HepG2 (cell line): ENCODE results near the gene ADAMTS13. TPM values are rescaled to one million over a fixed set of nuclear protein-coding genes. Genes with fewer than 3 reads are reported as not detected.
A peak's percentile ranks its signal among the peaks of the same experiment; 100 is the strongest.

Experiments used
- ASH2L ChIP-seq: fragments of 300-600, 200-600 bp; sonication (generic); IDR thresholded peaks from 2 replicates; pipeline ENCODE4 v1.7.0; 2017; ENCODE audit warnings: low read depth, mild to moderate bottlenecking, moderate library complexity, mixed read lengths, low read length; ENCODE audit not compliant: insufficient read length
- ATF7-NPFF ChIP-seq: sonication (generic); formaldehyde crosslinking; IDR thresholded peaks from 2 replicates; pipeline ENCODE4 v1.8.1; 2023; ENCODE audit warnings: mild to moderate bottlenecking, low read depth, missing genetic modification reagents, moderate library complexity
- ATRX ChIP-seq: sonication (generic); formaldehyde crosslinking; IDR thresholded peaks from 2 replicates; pipeline ENCODE4 v1.4.0; 2020; ENCODE audit warnings: missing genetic modification reagents, borderline replicate concordance
- BORCS8-MEF2B ChIP-seq: sonication (generic); formaldehyde crosslinking; IDR thresholded peaks from 2 replicates; pipeline ENCODE4 v1.8.0; 2022; ENCODE audit warnings: mild to moderate bottlenecking, missing genetic modification reagents
- CHCHD3 ChIP-seq: sonication (generic); formaldehyde crosslinking; IDR thresholded peaks from 2 replicates; pipeline ENCODE4 v1.8.0; 2022; ENCODE audit warnings: mild to moderate bottlenecking, missing genetic modification reagents, moderate library complexity
- EP300 ChIP-seq, 3 experiments: sonication (generic) in 1 of 3; formaldehyde crosslinking in 1 of 3; IDR thresholded peaks; 2 replicates each; pipeline versions ENCODE4 v1.5.1 to v1.6.1; 2011 to 2020; ENCODE audit warnings: low read depth in 2 of 3, low read length in 2 of 3, borderline replicate concordance in 1 of 3, improper control_type of control experiment in 1 of 3, mild to moderate bottlenecking in 1 of 3, missing genetic modification reagents in 1 of 3, moderate library complexity in 1 of 3
- GABPB1 ChIP-seq: IDR thresholded peaks from 2 replicates; pipeline ENCODE4 v1.6.1; 2016; ENCODE audit warnings: mild to moderate bottlenecking, missing genetic modification reagents, moderate library complexity, missing compliant biosample characterization
- HDAC2 ChIP-seq: sonication (generic); formaldehyde crosslinking; IDR thresholded peaks from 2 replicates; pipeline ENCODE4 v1.4.0; 2020; ENCODE audit warnings: missing genetic modification reagents
- IKZF1 ChIP-seq: fragments of 450-650 bp; IDR thresholded peaks from 2 replicates; pipeline ENCODE4 v1.7.1; 2016
- IKZF4 ChIP-seq: sonication (generic); formaldehyde crosslinking; IDR thresholded peaks from 2 replicates; pipeline ENCODE4 v1.5.1; 2020; ENCODE audit warnings: borderline replicate concordance, mild to moderate bottlenecking, low read depth, missing genetic modification reagents; ENCODE audit errors: not compliant biosample characterization
- KDM6A ChIP-seq: IDR thresholded peaks from 2 replicates; pipeline ENCODE4 v1.6.1; 2016; ENCODE audit warnings: low read depth
- MAFG ChIP-seq: sonication (generic); formaldehyde crosslinking; IDR thresholded peaks from 2 replicates; pipeline ENCODE4 v1.5.1; 2020; ENCODE audit warnings: mild to moderate bottlenecking, missing genetic modification reagents
- MXI1 ChIP-seq: IDR thresholded peaks from 3 replicates; pipeline ENCODE4 v1.6.1; 2012; ENCODE audit warnings: low read depth, low read length, inconsistent platforms, borderline replicate concordance
- RARA ChIP-seq: IDR thresholded peaks from 2 replicates; pipeline ENCODE4 v1.6.1; 2016; ENCODE audit warnings: missing genetic modification reagents, missing compliant biosample characterization
- SRF ChIP-seq: IDR thresholded peaks from 2 replicates; pipeline ENCODE4 v1.6.1; 2011; ENCODE audit warnings: mild to moderate bottlenecking, low read depth, low read length, moderate library complexity
- ZFX ChIP-seq: sonication (generic); formaldehyde crosslinking; IDR thresholded peaks from 2 replicates; pipeline ENCODE4 v1.4.0; 2020; ENCODE audit warnings: mild to moderate bottlenecking, low read depth, missing genetic modification reagents, moderate library complexity
- ZMYM4 ChIP-seq: sonication (generic); formaldehyde crosslinking; IDR thresholded peaks from 2 replicates; pipeline ENCODE4 v1.8.1; 2023; ENCODE audit warnings: mild to moderate bottlenecking, missing genetic modification reagents
- ZNF230 ChIP-seq: sonication (generic); formaldehyde crosslinking; IDR thresholded peaks from 2 replicates; pipeline ENCODE4 v1.4.0; 2020; ENCODE audit warnings: mild to moderate bottlenecking, missing genetic modification reagents
- ZNF619 ChIP-seq: sonication (generic); formaldehyde crosslinking; IDR thresholded peaks from 2 replicates; pipeline ENCODE4 v1.4.0; 2020; ENCODE audit warnings: mild to moderate bottlenecking, missing genetic modification reagents
- polyA plus RNA-seq, 8 experiments: library from polyadenylated mRNA; depleted of rRNA in 3 of 8; stranded (reverse) in 7 of 8; unstranded in 1 of 8; fragments of >200 nt; fragmentation: Illumina TruSeq in 4 of 8; extraction: Trizol in 4 of 8; gene quantifications; 2 replicates each; pipeline versions ENCODE4 v1.2.1 to v1.2.3, GENCODE V29; 2011 to 2016; ENCODE audit warnings: low read depth in 4 of 8, missing spikeins in 1 of 8, mixed read lengths in 1 of 8; ENCODE audit not compliant: insufficient read depth in 1 of 8
- total RNA-seq, 5 experiments: library from RNA; depleted of rRNA; stranded (reverse); fragments of >200 nt; fragmentation: Illumina TruSeq; extraction: Trizol; gene quantifications; 2 replicates each; pipeline ENCODE4 v1.2.3, GENCODE V29; 2016; ENCODE audit warnings: low read depth in 1 of 5
- TF ChIP-seq, protein P1 (sequence below): sonication (generic); formaldehyde crosslinking; IDR thresholded peaks from 2 replicates; pipeline ENCODE4 v1.4.0; 2020; ENCODE audit warnings: missing genetic modification reagents, borderline replicate concordance
- TF ChIP-seq, protein P2 (sequence below): sonication (generic); formaldehyde crosslinking; IDR thresholded peaks from 2 replicates; pipeline ENCODE4 v1.4.0; 2020; ENCODE audit warnings: missing genetic modification reagents; ENCODE audit errors: not compliant biosample characterization
- TF ChIP-seq, protein P3 (sequence below): sonication (generic); formaldehyde crosslinking; IDR thresholded peaks from 2 replicates; pipeline ENCODE4 v1.5.0; 2020; ENCODE audit warnings: missing genetic modification reagents
- TF ChIP-seq, protein P4 (sequence below): sonication (generic); formaldehyde crosslinking; IDR thresholded peaks from 2 replicates; pipeline ENCODE4 v1.5.1; 2020; ENCODE audit warnings: mild to moderate bottlenecking, missing genetic modification reagents, moderate library complexity

ADAMTS13 gene
- total and polyA plus RNA-seq, 2 of the 13 experiments (the other 11 are each of a cell fraction or from before 2014, with no cell fraction given) = 0.91 to 4.5 TPM

DNA sequence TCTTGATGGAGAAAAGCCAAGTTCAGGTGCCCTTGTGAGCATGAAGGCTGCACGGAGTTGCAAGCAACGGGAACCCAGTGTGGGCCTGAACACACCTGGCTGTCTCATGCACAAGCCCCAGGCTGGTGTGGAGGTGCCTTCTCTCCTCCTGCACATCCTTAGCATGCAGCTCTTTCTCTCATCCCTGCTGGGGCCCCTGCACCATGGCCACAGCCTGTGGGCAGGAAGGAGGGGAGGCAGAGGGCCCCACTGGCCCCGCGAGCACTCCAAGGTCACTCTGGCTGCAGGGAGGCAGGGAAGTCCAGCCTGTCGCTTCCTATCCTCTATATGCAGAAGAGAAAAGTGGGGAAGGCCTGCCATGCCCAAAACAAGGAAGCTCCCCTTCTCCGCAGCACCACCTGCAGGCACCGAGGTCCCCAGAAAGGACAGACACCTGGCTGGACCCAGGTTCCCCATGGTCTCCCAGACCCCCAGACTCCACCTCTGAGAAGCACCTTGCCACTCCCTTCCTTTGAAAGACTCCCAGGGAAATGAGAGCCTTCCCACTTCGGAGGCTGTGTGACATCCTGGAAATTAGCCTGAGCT is 27.4 kb upstream of the ADAMTS13 start (continued):
- TF ChIP-seq EP300 (IDR thresholded peaks at IDR 0.05; ENCODE audit: low read depth in 2 of 2, low read length in 2 of 2) (peak in 1 of 2 experiments; percentile 29; a peak in 1 of 4 replicates), EP300 (CRISPR knock-in tag; IDR thresholded peaks at IDR 0.05; ENCODE audit: borderline replicate concordance) (no peak), ATF7-NPFF (CRISPR knock-in tag) (no peak), KDM6A (CRISPR knock-in tag) (0 out of 2 replicates have a peak, but pooled peaks have one; percentile 49), ASH2L (no peak), GABPB1 (peak; percentile 61), HDAC2 (0 out of 2 replicates have a peak, but pooled peaks have one; percentile 21), IKZF1 (no peak), BORCS8-MEF2B (CRISPR knock-in tag) (no peak), MAFG (CRISPR knock-in tag) (no peak), MXI1 (no peak), ZNF230 (no peak), ZFX (CRISPR knock-in tag) (peak; percentile 32; the same call in 1 of the 2 replicates), ATRX (CRISPR knock-in tag) (no peak), SRF (no peak), CHCHD3 (CRISPR knock-in tag) (no peak), ZMYM4 (CRISPR knock-in tag) (no peak), RARA (CRISPR knock-in tag) (peak; percentile 28; the same call in 1 of the 2 replicates), IKZF4 (CRISPR knock-in tag) (no peak), ZNF619 (CRISPR knock-in tag) (no peak)
- TF ChIP-seq, protein P1, sequence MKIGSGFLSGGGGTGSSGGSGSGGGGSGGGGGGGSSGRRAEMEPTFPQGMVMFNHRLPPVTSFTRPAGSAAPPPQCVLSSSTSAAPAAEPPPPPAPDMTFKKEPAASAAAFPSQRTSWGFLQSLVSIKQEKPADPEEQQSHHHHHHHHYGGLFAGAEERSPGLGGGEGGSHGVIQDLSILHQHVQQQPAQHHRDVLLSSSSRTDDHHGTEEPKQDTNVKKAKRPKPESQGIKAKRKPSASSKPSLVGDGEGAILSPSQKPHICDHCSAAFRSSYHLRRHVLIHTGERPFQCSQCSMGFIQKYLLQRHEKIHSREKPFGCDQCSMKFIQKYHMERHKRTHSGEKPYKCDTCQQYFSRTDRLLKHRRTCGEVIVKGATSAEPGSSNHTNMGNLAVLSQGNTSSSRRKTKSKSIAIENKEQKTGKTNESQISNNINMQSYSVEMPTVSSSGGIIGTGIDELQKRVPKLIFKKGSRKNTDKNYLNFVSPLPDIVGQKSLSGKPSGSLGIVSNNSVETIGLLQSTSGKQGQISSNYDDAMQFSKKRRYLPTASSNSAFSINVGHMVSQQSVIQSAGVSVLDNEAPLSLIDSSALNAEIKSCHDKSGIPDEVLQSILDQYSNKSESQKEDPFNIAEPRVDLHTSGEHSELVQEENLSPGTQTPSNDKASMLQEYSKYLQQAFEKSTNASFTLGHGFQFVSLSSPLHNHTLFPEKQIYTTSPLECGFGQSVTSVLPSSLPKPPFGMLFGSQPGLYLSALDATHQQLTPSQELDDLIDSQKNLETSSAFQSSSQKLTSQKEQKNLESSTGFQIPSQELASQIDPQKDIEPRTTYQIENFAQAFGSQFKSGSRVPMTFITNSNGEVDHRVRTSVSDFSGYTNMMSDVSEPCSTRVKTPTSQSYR (CRISPR knock-in tag) = no peak
- TF ChIP-seq, protein P2, sequence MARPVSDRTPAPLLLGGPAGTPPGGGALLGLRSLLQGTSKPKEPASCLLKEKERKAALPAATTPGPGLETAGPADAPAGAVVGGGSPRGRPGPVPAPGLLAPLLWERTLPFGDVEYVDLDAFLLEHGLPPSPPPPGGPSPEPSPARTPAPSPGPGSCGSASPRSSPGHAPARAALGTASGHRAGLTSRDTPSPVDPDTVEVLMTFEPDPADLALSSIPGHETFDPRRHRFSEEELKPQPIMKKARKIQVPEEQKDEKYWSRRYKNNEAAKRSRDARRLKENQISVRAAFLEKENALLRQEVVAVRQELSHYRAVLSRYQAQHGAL = no peak
- TF ChIP-seq, protein P3, sequence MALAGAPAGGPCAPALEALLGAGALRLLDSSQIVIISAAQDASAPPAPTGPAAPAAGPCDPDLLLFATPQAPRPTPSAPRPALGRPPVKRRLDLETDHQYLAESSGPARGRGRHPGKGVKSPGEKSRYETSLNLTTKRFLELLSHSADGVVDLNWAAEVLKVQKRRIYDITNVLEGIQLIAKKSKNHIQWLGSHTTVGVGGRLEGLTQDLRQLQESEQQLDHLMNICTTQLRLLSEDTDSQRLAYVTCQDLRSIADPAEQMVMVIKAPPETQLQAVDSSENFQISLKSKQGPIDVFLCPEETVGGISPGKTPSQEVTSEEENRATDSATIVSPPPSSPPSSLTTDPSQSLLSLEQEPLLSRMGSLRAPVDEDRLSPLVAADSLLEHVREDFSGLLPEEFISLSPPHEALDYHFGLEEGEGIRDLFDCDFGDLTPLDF (CRISPR knock-in tag) = no peak
- TF ChIP-seq, protein P4, sequence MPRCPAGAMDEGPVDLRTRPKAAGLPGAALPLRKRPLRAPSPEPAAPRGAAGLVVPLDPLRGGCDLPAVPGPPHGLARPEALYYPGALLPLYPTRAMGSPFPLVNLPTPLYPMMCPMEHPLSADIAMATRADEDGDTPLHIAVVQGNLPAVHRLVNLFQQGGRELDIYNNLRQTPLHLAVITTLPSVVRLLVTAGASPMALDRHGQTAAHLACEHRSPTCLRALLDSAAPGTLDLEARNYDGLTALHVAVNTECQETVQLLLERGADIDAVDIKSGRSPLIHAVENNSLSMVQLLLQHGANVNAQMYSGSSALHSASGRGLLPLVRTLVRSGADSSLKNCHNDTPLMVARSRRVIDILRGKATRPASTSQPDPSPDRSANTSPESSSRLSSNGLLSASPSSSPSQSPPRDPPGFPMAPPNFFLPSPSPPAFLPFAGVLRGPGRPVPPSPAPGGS = no peak
